ENCODE results near the gene HIVEP2.

DNA sequence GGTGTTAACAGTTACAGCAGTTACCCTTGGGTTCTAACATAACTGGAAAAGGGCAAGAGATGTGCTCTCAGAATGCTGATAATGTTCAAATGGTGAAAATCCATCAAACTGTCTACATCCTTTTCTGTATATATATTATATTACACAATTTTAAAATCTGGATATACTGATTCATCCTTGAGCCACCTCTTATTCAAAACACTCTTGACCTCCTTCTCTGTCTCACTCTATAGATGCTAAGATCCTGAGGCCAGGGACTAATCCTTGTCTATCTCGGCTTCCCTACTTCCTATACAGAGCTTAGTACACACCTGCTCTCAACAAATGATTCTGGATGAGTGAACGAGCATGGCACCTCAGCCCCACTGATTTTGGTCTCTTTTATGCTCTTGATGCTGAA lies 47.3 kb downstream of the HIVEP2 start:
- TF ChIP-seq, protein P1, sequence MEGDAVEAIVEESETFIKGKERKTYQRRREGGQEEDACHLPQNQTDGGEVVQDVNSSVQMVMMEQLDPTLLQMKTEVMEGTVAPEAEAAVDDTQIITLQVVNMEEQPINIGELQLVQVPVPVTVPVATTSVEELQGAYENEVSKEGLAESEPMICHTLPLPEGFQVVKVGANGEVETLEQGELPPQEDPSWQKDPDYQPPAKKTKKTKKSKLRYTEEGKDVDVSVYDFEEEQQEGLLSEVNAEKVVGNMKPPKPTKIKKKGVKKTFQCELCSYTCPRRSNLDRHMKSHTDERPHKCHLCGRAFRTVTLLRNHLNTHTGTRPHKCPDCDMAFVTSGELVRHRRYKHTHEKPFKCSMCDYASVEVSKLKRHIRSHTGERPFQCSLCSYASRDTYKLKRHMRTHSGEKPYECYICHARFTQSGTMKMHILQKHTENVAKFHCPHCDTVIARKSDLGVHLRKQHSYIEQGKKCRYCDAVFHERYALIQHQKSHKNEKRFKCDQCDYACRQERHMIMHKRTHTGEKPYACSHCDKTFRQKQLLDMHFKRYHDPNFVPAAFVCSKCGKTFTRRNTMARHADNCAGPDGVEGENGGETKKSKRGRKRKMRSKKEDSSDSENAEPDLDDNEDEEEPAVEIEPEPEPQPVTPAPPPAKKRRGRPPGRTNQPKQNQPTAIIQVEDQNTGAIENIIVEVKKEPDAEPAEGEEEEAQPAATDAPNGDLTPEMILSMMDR (IDR thresholded peaks at IDR 0.05), result no peak
- TF ChIP-seq POLR2A (IDR thresholded peaks at IDR 0.05), result no peak

Measured in lower leg skin (tissue), 3 donors.